HepG2 (cell line): ENCODE results near the gene ZG16B. TPM values are rescaled to one million over a fixed set of nuclear protein-coding genes. Genes with fewer than 3 reads are reported as not detected.

Source experiments
- ATAC-seq: fragments of 200-7000 bp; cut with Tn5 transposase; 3 replicates; pipeline ENCODE4 v1.9.1; 2020; ENCODE audit warnings: mild to moderate bottlenecking, moderate library complexity
- BruUV-seq: library from RNA; stranded (reverse); fragments of 400-500 nt; replicated peaks from 2 replicates; lab custom pipeline; 2021; lab: Mats Ljungman, UMichigan
- CTCF ChIA-PET: fragments of 300-600 bp; formaldehyde crosslinking; extraction: SDS; loops from one replicate; lab custom pipeline; 2021; ENCODE audit warnings: low total read pairs, inconsistent platforms, low intra/inter-chr PET ratio; lab: Yijun Ruan, JAX
- POLR2A ChIA-PET: fragments of 350-600 bp; sonication (Branson Sonifier 250); formaldehyde crosslinking; loops from one replicate; lab custom pipeline; 2020; ENCODE audit warnings: antibody characterized with exemption, inconsistent platforms; lab: Yijun Ruan, JAX
- DNase-seq: peaks from one replicate; pipeline ENCODE4 v3.0.0-alpha.2; 2015; ENCODE audit warnings: low spot score
- FAIRE-seq: peaks from 3 replicates; lab custom pipeline; 2011; peaks lifted over from hg19 to GRCh38; lab: Jason Lieb, UNC
- H2AFZ ChIP-seq: one replicate; pipeline ENCODE4 v1.6.1; 2011; ENCODE audit warnings: low read length, inconsistent platforms
- H3K27ac ChIP-seq: fragments of 300-600 bp; 3 replicates; pipeline ENCODE4 v1.8.0; 2011; ENCODE audit warnings: mixed run types, mild to moderate bottlenecking, mixed read lengths, low read length, inconsistent platforms; ENCODE audit not compliant: insufficient read depth; ENCODE audit errors: extremely low read length
- H3K27me3 ChIP-seq, 2 experiments: fragments of 200-600 bp in 1 of 2; 2 replicates in 1 of 2; 3 replicates in 1 of 2; pipeline versions ENCODE4 v1.6.0 to v1.8.0; 2011; ENCODE audit warnings: low read length in 2 of 2, mild to moderate bottlenecking in 2 of 2, moderate library complexity in 2 of 2, inconsistent platforms in 1 of 2; ENCODE audit not compliant: insufficient read depth in 2 of 2, control insufficient read depth in 1 of 2
- H3K36me3 ChIP-seq, 2 experiments: fragments of 200-600 bp in 1 of 2; replicated peaks in 1 of 2; 2 replicates in 1 of 2; 3 replicates in 1 of 2; pipeline versions ENCODE4 v1.5.1 to v1.8.0; 2011; ENCODE audit warnings: low read length in 2 of 2, inconsistent platforms in 1 of 2; ENCODE audit not compliant: insufficient read depth in 2 of 2, control insufficient read depth in 1 of 2
- H3K4me1 ChIP-seq: 2 replicates; pipeline ENCODE4 v1.5.1; 2012; ENCODE audit warnings: low read length, inconsistent platforms; ENCODE audit not compliant: insufficient read depth
- H3K4me2 ChIP-seq: 2 replicates; pipeline ENCODE4 v1.6.0; 2011; ENCODE audit warnings: low read depth, low read length, inconsistent platforms
- H3K4me3 ChIP-seq, 3 experiments: fragments of 200-600 bp in 1 of 3; sonication (generic), shearing (Covaris generic) in 1 of 3; replicated peaks in 1 of 3; 2 replicates each; pipeline ENCODE4 v1.5.1; 2011 to 2016; ENCODE audit warnings: low read length in 3 of 3, inconsistent platforms in 2 of 3, low read depth in 2 of 3, mild to moderate bottlenecking in 2 of 3, control low read depth in 1 of 3, mixed read lengths in 1 of 3; ENCODE audit not compliant: insufficient read depth in 1 of 3
- H3K79me2 ChIP-seq: one replicate; pipeline ENCODE4 v1.6.1; 2011; ENCODE audit warnings: low read length, inconsistent platforms; ENCODE audit not compliant: insufficient read depth
- H3K9ac ChIP-seq: 2 replicates; pipeline ENCODE4 v1.6.0; 2011; ENCODE audit warnings: mild to moderate bottlenecking, low read depth, low read length, inconsistent platforms; ENCODE audit not compliant: insufficient read depth
- H3K9me3 ChIP-seq: 2 replicates; pipeline ENCODE4 v1.5.1; 2012; ENCODE audit warnings: mild to moderate bottlenecking, low read length
- H4K20me1 ChIP-seq: 2 replicates; pipeline ENCODE4 v1.6.0; 2011; ENCODE audit warnings: inconsistent platforms, mild to moderate bottlenecking, low read length, moderate library complexity; ENCODE audit not compliant: insufficient read depth
- BORCS8-MEF2B ChIP-seq: sonication (generic); formaldehyde crosslinking; IDR thresholded peaks from 2 replicates; pipeline ENCODE4 v1.8.0; 2022; ENCODE audit warnings: mild to moderate bottlenecking, missing genetic modification reagents
- CHD2 ChIP-seq: IDR thresholded peaks from 2 replicates; pipeline ENCODE4 v1.6.1; 2011; ENCODE audit warnings: low read depth, low read length, improper control_type of control experiment
- NCOA5 ChIP-seq: sonication (generic); formaldehyde crosslinking; IDR thresholded peaks from 2 replicates; pipeline ENCODE4 v1.4.0; 2020; ENCODE audit warnings: missing genetic modification reagents
- ZNF12 ChIP-seq: sonication (generic); formaldehyde crosslinking; IDR thresholded peaks from 2 replicates; pipeline ENCODE4 v1.5.0; 2020; ENCODE audit warnings: missing genetic modification reagents
- WGBS: methylation state at CpG from one replicate; pipeline ENCODE4 v1.1.6; 2017; ENCODE audit warnings: low lambda C conversion rate; 5-methylcytosine and 5-hydroxymethylcytosine counted together
- in situ Hi-C: cut with HindIII; loops from 2 replicates; pipeline ENCODE4 v1.10.0; 2017; ENCODE audit warnings: low pct_unique_long_range_greater_than_20kb; ENCODE audit not compliant: extremely low pct_ligation_motif_present
- intact Hi-C: fragments of 100-400 bp; cut with micrococcal nuclease; formaldehyde crosslinking; loops from one replicate; pipeline ENCODE4 v1.10.0; 2022; ENCODE audit not compliant: unreplicated experiment
- polyA plus RNA-seq, 8 experiments: library from polyadenylated mRNA; depleted of rRNA in 3 of 8; stranded (reverse) in 7 of 8; unstranded in 1 of 8; fragments of >200 nt; fragmentation: Illumina TruSeq in 4 of 8; extraction: Trizol in 4 of 8; gene quantifications; 2 replicates each; pipeline versions ENCODE4 v1.2.1 to v1.2.3, GENCODE V29; 2011 to 2016; ENCODE audit warnings: low read depth in 4 of 8, missing spikeins in 1 of 8, mixed read lengths in 1 of 8; ENCODE audit not compliant: insufficient read depth in 1 of 8
- total RNA-seq, 5 experiments: library from RNA; depleted of rRNA; stranded (reverse); fragments of >200 nt; fragmentation: Illumina TruSeq; extraction: Trizol; gene quantifications; 2 replicates each; pipeline ENCODE4 v1.2.3, GENCODE V29; 2016; ENCODE audit warnings: low read depth in 1 of 5

The ZG16B gene
- total and polyA plus RNA-seq, 2 of the 13 experiments (the other 11 are each of a cell fraction or from before 2014, with no cell fraction given) = 1.5 to 11.3 TPM

GRCh38 chr16:2825049-2825742, 4.9 kb upstream of the ZG16B start:
- Histone ChIP-seq H3K36me3 (no peaks in the 10 kb centered on the region), H3K4me1 (peaks cover 31% of the 10 kb centered on the region), H3K27me3 (peaks cover 1 to 87% of the 10 kb centered on the region in 2 experiments), H3K27ac (no peak overlapping the region), H4K20me1 (no peaks in the 10 kb centered on the region), H2AFZ (no peak overlapping the region), H3K9ac (no peak overlapping the region), H3K79me2 (no peaks in the 10 kb centered on the region), H3K9me3 (no peaks in the 10 kb centered on the region), H3K4me3 (no peak overlapping the region), H3K4me2 (no peak overlapping the region)
- BruUV-seq = no TSS peak
- DNase-seq = no peak
- 34% methylated on average over 25 of the region's 26 CpGs for WGBS
- ATAC-seq = no peak
- in situ Hi-C loops (loop anchor here (5.0 kb wide), 1 partner anchor 38 kb away; the partner anchor contains the start of gene PRSS33), intact Hi-C loops (no loop called here)
- ChIA-PET POLR2A (no interaction called here), CTCF (no interaction called here)
- FAIRE-seq = no peak
- TF ChIP-seq NCOA5 (CRISPR knock-in tag) (no peak), CHD2 (0 out of 2 replicates have a peak, but pooled peaks have one; percentile 20)

GRCh38 chr16:2825906-2826305, 4.2 kb upstream of the ZG16B start:
- H3K27me3 ChIP-seq = peaks cover 1 to 81% of the 10 kb centered on the region in 2 experiments
- ChIA-PET POLR2A (no interaction called here), CTCF (no interaction called here)
- H3K79me2 ChIP-seq = no peaks in the 10 kb centered on the region
- peak; percentile 57; the same call in 1 of the 2 replicates for TF ChIP-seq ZNF12
- no peak for TF ChIP-seq BORCS8-MEF2B
- DNase-seq = no peak
- no peaks in the 10 kb centered on the region for H4K20me1 ChIP-seq
- intact Hi-C loops = no loop called here
- 34% methylated on average over 11 of the region's 11 CpGs for WGBS
- no peak for ATAC-seq
- no peaks in the 10 kb centered on the region for H3K9me3 ChIP-seq
- no peaks in the 10 kb centered on the region for H3K36me3 ChIP-seq
- BruUV-seq = no TSS peak
- no peak overlapping the region for H2AFZ ChIP-seq
- peaks cover 37% of the 10 kb centered on the region for H3K4me1 ChIP-seq
- H3K9ac ChIP-seq = no peak overlapping the region
- FAIRE-seq = no peak
- H3K4me2 ChIP-seq = no peak overlapping the region
- H3K27ac ChIP-seq = no peak overlapping the region
- H3K4me3 ChIP-seq = no peak overlapping the region
- in situ Hi-C loops = loop anchor here (5.0 kb wide), 1 partner anchor 39 kb away; the partner anchor contains the start of gene PRSS33
